HG03571 (cell line): ENCODE measurements around the gene NUF2.

Experiments used
- ATAC-seq: cut with Tn5 transposase; IDR thresholded peaks from one replicate; pipeline ENCODE4 v1.9.1; 2021; ENCODE audit not compliant: unreplicated experiment

Gene NUF2

DNA sequence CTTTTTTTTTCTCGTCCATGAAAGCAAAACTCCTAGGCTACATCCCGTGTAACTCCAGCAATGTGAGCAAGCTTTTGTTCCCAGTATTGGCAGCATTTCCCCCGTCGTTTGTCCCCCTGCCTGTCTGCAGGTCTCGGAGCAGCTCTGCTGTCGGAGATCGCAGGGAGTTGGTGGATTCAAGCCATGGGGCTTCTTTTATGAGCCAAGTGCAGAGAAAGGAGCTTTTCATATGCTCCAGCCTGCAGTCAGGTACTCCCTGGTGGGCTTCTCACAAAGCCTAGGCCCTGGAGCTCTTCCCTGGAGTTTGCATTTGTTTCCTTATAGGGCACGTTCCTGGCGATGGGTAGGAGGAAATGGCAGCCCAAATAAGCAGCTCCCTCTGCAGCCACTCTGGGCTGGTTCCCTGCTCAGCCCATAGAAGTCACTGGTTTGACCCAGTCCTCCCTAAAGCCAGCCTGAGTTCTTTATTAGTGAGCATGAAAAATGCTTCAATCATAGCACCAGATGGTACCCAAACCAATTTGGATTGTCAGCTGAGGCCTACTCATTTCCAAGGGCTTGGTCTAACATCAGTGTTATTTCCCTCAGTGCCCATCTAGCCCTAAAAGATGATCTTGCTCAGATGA lies 78.3 kb downstream of the NUF2 start:
- ATAC-seq: no peak

DNA sequence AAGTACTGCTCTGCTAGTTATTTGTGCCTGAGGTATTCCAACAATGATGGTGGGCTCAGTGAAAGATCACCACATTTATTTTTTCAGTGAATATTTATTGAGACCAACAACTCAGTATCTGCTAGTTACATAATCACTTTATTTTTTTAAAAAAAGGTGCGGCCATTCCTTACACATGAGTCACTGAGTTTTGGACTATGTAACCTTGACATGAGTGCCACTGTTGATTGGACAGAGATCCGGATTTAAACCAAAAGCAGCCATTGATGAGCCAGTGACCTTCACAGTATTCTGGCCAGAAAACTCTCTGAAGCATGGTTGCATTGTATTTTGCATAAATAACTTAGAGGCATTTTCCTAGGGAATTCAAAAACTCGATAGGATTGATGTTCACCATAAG lies 79.5 kb downstream of the NUF2 start:
- ATAC-seq: no peak
